ENCODE measurements around the gene UBR1.

DNA sequence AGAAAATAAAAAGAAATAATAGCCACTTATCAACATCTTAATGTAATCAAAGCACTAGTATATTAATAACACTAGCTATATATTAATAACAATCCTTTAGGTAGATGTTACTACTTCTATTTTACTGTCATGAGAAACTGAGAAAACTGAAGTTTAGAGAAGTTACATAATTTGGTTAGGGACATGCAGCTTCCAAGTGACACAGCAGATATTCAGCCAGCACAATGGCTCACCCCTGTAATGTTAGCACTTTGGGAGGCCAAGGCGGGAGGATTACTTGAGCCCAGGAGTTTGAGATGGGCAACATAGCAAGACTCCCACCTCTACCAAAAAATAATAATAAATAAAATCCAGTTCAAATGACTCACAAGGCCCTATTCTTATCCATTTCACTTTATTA is 1.9 kb upstream of the UBR1 start:
- TF ChIP-seq, protein P1, sequence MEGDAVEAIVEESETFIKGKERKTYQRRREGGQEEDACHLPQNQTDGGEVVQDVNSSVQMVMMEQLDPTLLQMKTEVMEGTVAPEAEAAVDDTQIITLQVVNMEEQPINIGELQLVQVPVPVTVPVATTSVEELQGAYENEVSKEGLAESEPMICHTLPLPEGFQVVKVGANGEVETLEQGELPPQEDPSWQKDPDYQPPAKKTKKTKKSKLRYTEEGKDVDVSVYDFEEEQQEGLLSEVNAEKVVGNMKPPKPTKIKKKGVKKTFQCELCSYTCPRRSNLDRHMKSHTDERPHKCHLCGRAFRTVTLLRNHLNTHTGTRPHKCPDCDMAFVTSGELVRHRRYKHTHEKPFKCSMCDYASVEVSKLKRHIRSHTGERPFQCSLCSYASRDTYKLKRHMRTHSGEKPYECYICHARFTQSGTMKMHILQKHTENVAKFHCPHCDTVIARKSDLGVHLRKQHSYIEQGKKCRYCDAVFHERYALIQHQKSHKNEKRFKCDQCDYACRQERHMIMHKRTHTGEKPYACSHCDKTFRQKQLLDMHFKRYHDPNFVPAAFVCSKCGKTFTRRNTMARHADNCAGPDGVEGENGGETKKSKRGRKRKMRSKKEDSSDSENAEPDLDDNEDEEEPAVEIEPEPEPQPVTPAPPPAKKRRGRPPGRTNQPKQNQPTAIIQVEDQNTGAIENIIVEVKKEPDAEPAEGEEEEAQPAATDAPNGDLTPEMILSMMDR (IDR thresholded peaks at IDR 0.05; ENCODE audit: insufficient read depth, low read length), result no peak
- TF ChIP-seq POLR2AphosphoS5 (IDR thresholded peaks at IDR 0.05; ENCODE audit: low read depth), result no peak
- TF ChIP-seq, protein P2, sequence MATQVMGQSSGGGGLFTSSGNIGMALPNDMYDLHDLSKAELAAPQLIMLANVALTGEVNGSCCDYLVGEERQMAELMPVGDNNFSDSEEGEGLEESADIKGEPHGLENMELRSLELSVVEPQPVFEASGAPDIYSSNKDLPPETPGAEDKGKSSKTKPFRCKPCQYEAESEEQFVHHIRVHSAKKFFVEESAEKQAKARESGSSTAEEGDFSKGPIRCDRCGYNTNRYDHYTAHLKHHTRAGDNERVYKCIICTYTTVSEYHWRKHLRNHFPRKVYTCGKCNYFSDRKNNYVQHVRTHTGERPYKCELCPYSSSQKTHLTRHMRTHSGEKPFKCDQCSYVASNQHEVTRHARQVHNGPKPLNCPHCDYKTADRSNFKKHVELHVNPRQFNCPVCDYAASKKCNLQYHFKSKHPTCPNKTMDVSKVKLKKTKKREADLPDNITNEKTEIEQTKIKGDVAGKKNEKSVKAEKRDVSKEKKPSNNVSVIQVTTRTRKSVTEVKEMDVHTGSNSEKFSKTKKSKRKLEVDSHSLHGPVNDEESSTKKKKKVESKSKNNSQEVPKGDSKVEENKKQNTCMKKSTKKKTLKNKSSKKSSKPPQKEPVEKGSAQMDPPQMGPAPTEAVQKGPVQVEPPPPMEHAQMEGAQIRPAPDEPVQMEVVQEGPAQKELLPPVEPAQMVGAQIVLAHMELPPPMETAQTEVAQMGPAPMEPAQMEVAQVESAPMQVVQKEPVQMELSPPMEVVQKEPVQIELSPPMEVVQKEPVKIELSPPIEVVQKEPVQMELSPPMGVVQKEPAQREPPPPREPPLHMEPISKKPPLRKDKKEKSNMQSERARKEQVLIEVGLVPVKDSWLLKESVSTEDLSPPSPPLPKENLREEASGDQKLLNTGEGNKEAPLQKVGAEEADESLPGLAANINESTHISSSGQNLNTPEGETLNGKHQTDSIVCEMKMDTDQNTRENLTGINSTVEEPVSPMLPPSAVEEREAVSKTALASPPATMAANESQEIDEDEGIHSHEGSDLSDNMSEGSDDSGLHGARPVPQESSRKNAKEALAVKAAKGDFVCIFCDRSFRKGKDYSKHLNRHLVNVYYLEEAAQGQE (IDR thresholded peaks at IDR 0.05; ENCODE audit: insufficient replicate concordance, low read depth), result no peak
- no peak for TF ChIP-seq GABPA (IDR thresholded peaks at IDR 0.05; ENCODE audit: low read depth)
- TF ChIP-seq SPI1 (IDR thresholded peaks at IDR 0.05; ENCODE audit: borderline replicate concordance, low read depth), result no peak
